H9 (cell line): ENCODE measurements around the gene CERS3. TPM values are rescaled to one million over a fixed set of nuclear protein-coding genes. Genes with fewer than 3 reads are reported as not detected.

Source experiments
- DNase-seq: peaks from one replicate; pipeline ENCODE4 v3.0.0-alpha.2; 2017
- H2AFZ ChIP-seq: one replicate; pipeline ENCODE4 v1.6.1; 2013; ENCODE audit warnings: mild to moderate bottlenecking, low read length, control low read depth, moderate library complexity
- H2AK5ac ChIP-seq: 2 replicates; pipeline ENCODE4 v1.6.1; 2013; ENCODE audit warnings: low read length, control low read depth, mixed read lengths; ENCODE audit not compliant: insufficient read length
- H2BK120ac ChIP-seq: one replicate; pipeline ENCODE4 v1.6.1; 2013; ENCODE audit warnings: low read depth, mild to moderate bottlenecking, low read length, control low read depth, inconsistent platforms; ENCODE audit not compliant: poor library complexity, severe bottlenecking
- H2BK12ac ChIP-seq: 2 replicates; pipeline ENCODE4 v1.6.1; 2013; ENCODE audit warnings: low read length, control low read depth, mixed read lengths, low read depth; ENCODE audit not compliant: insufficient read length
- H2BK15ac ChIP-seq: 2 replicates; pipeline ENCODE4 v1.6.1; 2013; ENCODE audit warnings: low read depth, low read length, control low read depth
- H2BK20ac ChIP-seq: one replicate; pipeline ENCODE4 v1.6.1; 2013; ENCODE audit warnings: low read depth, mild to moderate bottlenecking, low read length, control low read depth, inconsistent platforms; ENCODE audit not compliant: poor library complexity, severe bottlenecking
- H2BK5ac ChIP-seq: 2 replicates; pipeline ENCODE4 v1.6.1; 2013; ENCODE audit warnings: low read length, control low read depth, mixed read lengths; ENCODE audit not compliant: insufficient read length
- H3K14ac ChIP-seq: 2 replicates; pipeline ENCODE4 v1.6.1; 2013; ENCODE audit warnings: low read length, control low read depth; ENCODE audit not compliant: insufficient read depth
- H3K18ac ChIP-seq: 2 replicates; pipeline ENCODE4 v1.6.1; 2013; ENCODE audit warnings: low read depth, mild to moderate bottlenecking, mixed read lengths, low read length, control low read depth; ENCODE audit not compliant: insufficient read length
- H3K23ac ChIP-seq: 2 replicates; pipeline ENCODE4 v1.6.1; 2013; ENCODE audit warnings: low read length, control low read depth, mixed read lengths, low read depth; ENCODE audit not compliant: insufficient read length
- H3K23me2 ChIP-seq: 2 replicates; pipeline ENCODE4 v1.6.1; 2013; ENCODE audit warnings: low read depth, mild to moderate bottlenecking, mixed read lengths, low read length, control low read depth; ENCODE audit not compliant: insufficient read length, poor library complexity, severe bottlenecking
- H3K27ac ChIP-seq: 2 replicates; pipeline ENCODE4 v1.5.1; 2013; ENCODE audit warnings: low read length, control low read depth, mixed read lengths, low read depth; ENCODE audit not compliant: insufficient read length
- H3K27me3 ChIP-seq: 2 replicates; pipeline ENCODE4 v1.6.1; 2013; ENCODE audit warnings: low read length, control low read depth, inconsistent platforms; ENCODE audit not compliant: insufficient read depth
- H3K4ac ChIP-seq: 2 replicates; pipeline ENCODE4 v1.6.1; 2013; ENCODE audit warnings: low read depth, mild to moderate bottlenecking, control low read depth, inconsistent platforms, low read length, moderate library complexity
- H3K4me1 ChIP-seq: 2 replicates; pipeline ENCODE4 v1.6.1; 2013; ENCODE audit warnings: low read length, control low read depth, inconsistent platforms; ENCODE audit not compliant: insufficient read depth
- H3K4me2 ChIP-seq: 2 replicates; pipeline ENCODE4 v1.6.1; 2013; ENCODE audit warnings: low read length, control low read depth, mixed read lengths; ENCODE audit not compliant: insufficient read length, insufficient read depth
- H3K56ac ChIP-seq: 2 replicates; pipeline ENCODE4 v1.6.1; 2013; ENCODE audit warnings: low read depth, mild to moderate bottlenecking, mixed read lengths, low read length, control low read depth; ENCODE audit not compliant: insufficient read length
- H3K79me1 ChIP-seq: 2 replicates; pipeline ENCODE4 v1.6.1; 2013; ENCODE audit warnings: low read depth, mild to moderate bottlenecking, moderate library complexity, low read length, control low read depth, inconsistent platforms; ENCODE audit not compliant: insufficient read depth, poor library complexity, severe bottlenecking
- H3K79me2 ChIP-seq: 2 replicates; pipeline ENCODE4 v1.6.1; 2013; ENCODE audit warnings: low read length, control low read depth, inconsistent platforms; ENCODE audit not compliant: insufficient read depth
- H3K9ac ChIP-seq: 2 replicates; pipeline ENCODE4 v1.6.1; 2013; ENCODE audit warnings: low read length, control low read depth, mixed read lengths; ENCODE audit not compliant: insufficient read length; ENCODE audit errors: extremely low read depth
- H3K9me3 ChIP-seq: one replicate; pipeline ENCODE4 v1.6.1; 2013; ENCODE audit warnings: low read depth, low read length, inconsistent platforms; ENCODE audit not compliant: control insufficient read depth
- H3T11ph ChIP-seq: one replicate; pipeline ENCODE4 v1.6.1; 2013; ENCODE audit warnings: mild to moderate bottlenecking, low read length, control low read depth, inconsistent platforms
- H4K20me1 ChIP-seq: one replicate; pipeline ENCODE4 v1.6.1; 2013; ENCODE audit not compliant: control insufficient read depth, insufficient read length, insufficient read depth
- H4K5ac ChIP-seq: 2 replicates; pipeline ENCODE4 v1.6.1; 2013; ENCODE audit warnings: low read depth, mild to moderate bottlenecking, mixed read lengths, low read length, control low read depth; ENCODE audit not compliant: insufficient read length
- H4K8ac ChIP-seq: replicated peaks from 2 replicates; pipeline ENCODE4 v1.6.1; 2013; ENCODE audit warnings: low read length, control low read depth, mixed read lengths, low read depth; ENCODE audit not compliant: insufficient read length
- H4K91ac ChIP-seq: 2 replicates; pipeline ENCODE4 v1.6.1; 2013; ENCODE audit warnings: low read depth, mild to moderate bottlenecking, moderate library complexity, mixed read lengths, low read length, control low read depth; ENCODE audit not compliant: insufficient read length
- H3K27ac Mint-ChIP-seq, 3 experiments: 2 replicates in 2 of 3; 3 replicates in 1 of 3; pipeline ENCODE4 v1.8.0; 2020 to 2021; ENCODE audit warnings: mixed read lengths in 3 of 3, mild to moderate bottlenecking in 1 of 3, moderate library complexity in 1 of 3
- H3K27me3 Mint-ChIP-seq: 2 replicates; pipeline ENCODE4 v1.8.0; 2021; ENCODE audit warnings: low read depth, mild to moderate bottlenecking, moderate library complexity, mixed read lengths
- H3K36me3 Mint-ChIP-seq, 3 experiments: 2 replicates in 2 of 3; 3 replicates in 1 of 3; pipeline ENCODE4 v1.8.0; 2020 to 2021; ENCODE audit warnings: low read depth in 3 of 3, mixed read lengths in 3 of 3; ENCODE audit not compliant: insufficient read depth in 1 of 3
- H3K4me1 Mint-ChIP-seq, 2 experiments: 2 replicates each; pipeline ENCODE4 v1.8.0; 2020; ENCODE audit warnings: mixed read lengths in 2 of 2
- H3K4me3 Mint-ChIP-seq, 2 experiments: 2 replicates in 1 of 2; 3 replicates in 1 of 2; pipeline ENCODE4 v1.8.0; 2020 to 2021; ENCODE audit warnings: mild to moderate bottlenecking in 2 of 2, mixed read lengths in 2 of 2, moderate library complexity in 1 of 2
- H3K9me3 Mint-ChIP-seq, 2 experiments: 2 replicates in 1 of 2; 3 replicates in 1 of 2; pipeline ENCODE4 v1.8.0; 2020; ENCODE audit warnings: mild to moderate bottlenecking in 2 of 2, mixed read lengths in 2 of 2, moderate library complexity in 1 of 2
- WGBS: extraction: QIAGEN DNeasy Blood & Tissue Kit; methylation state at CpG from one replicate; pipeline ENCODE4 v1.1.7; 2013; ENCODE audit warnings: missing lambda C conversion rate, low lambda C conversion rate, mixed read lengths; ENCODE audit not compliant: insufficient read length; ENCODE audit errors: extremely low coverage; 5-methylcytosine and 5-hydroxymethylcytosine counted together
- total RNA-seq: library from RNA; stranded (reverse); gene quantifications from 2 replicates; pipeline ENCODE4 v1.2.1, GENCODE V29; 2021
- TF ChIP-seq, protein P1 (sequence below): fragments of 200-600 bp; sonication (generic); conservative IDR thresholded peaks from 3 replicates; pipeline ENCODE4 v1.8.0; 2021; ENCODE audit warnings: antibody characterized with exemption, mild to moderate bottlenecking

Gene CERS3
- total RNA-seq, 1 experiment from 2014 or later: 1.4 TPM

DNA sequence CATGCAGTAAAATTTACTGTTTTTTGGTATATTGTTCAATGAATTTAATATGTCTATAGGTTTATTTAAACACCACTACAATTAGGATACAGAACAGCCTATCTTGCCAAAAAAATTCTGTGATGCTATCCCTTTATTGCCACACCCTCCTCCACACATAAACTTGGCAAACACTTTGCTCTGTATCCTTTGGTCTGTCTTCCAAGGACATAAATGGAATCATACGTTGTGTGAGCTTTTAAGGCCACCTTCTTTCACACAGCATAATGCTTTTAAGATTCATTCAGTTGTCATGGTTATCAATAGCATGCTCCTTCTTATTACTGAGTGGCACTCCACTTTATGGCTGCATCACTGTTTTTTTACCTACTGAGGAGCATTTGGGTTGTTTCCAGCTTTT lies 71.5 kb downstream of the CERS3 start:
- H3K56ac ChIP-seq: no peak overlapping the region
- H2AK5ac ChIP-seq: no peak overlapping the region
- no peaks in the 10 kb centered on the region for H3K79me1 ChIP-seq
- no peaks in the 10 kb centered on the region; the same call in 1 of the 2 replicates for H3K4me1 ChIP-seq
- H3K4me3 Mint-ChIP-seq: no peak overlapping the region
- no peak overlapping the region for H3K4me2 ChIP-seq
- no peak overlapping the region for H4K8ac ChIP-seq
- H3K27ac ChIP-seq: no peak overlapping the region
- H3T11ph ChIP-seq: no peak overlapping the region
- H2BK120ac ChIP-seq: no peak overlapping the region
- no peaks in the 10 kb centered on the region; a peak in 1 of 7 replicates for H3K36me3 Mint-ChIP-seq
- no peaks in the 10 kb centered on the region for H3K27me3 Mint-ChIP-seq
- no peak overlapping the region for H2BK20ac ChIP-seq
- H3K4ac ChIP-seq: no peak overlapping the region
- H3K9me3 Mint-ChIP-seq: no peaks in the 10 kb centered on the region
- H4K5ac ChIP-seq: no peak overlapping the region
- no peak overlapping the region for H3K23ac ChIP-seq
- no peak overlapping the region for H2BK15ac ChIP-seq
- H2BK12ac ChIP-seq: no peak overlapping the region
- no peak for DNase-seq
- TF ChIP-seq, protein P1, sequence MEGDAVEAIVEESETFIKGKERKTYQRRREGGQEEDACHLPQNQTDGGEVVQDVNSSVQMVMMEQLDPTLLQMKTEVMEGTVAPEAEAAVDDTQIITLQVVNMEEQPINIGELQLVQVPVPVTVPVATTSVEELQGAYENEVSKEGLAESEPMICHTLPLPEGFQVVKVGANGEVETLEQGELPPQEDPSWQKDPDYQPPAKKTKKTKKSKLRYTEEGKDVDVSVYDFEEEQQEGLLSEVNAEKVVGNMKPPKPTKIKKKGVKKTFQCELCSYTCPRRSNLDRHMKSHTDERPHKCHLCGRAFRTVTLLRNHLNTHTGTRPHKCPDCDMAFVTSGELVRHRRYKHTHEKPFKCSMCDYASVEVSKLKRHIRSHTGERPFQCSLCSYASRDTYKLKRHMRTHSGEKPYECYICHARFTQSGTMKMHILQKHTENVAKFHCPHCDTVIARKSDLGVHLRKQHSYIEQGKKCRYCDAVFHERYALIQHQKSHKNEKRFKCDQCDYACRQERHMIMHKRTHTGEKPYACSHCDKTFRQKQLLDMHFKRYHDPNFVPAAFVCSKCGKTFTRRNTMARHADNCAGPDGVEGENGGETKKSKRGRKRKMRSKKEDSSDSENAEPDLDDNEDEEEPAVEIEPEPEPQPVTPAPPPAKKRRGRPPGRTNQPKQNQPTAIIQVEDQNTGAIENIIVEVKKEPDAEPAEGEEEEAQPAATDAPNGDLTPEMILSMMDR: no peak
- no peaks in the 10 kb centered on the region for H3K27me3 ChIP-seq
- no peak overlapping the region for H2BK5ac ChIP-seq
- H3K79me2 ChIP-seq: no peaks in the 10 kb centered on the region
- no peak overlapping the region for H3K27ac Mint-ChIP-seq
- no peaks in the 10 kb centered on the region for H4K20me1 ChIP-seq
- H3K14ac ChIP-seq: no peak overlapping the region
- no peak overlapping the region for H2AFZ ChIP-seq
- H4K91ac ChIP-seq: no peak overlapping the region
- no peaks in the 10 kb centered on the region for H3K23me2 ChIP-seq
- peaks cover 17 to 18% of the 10 kb centered on the region in 2 experiments for H3K4me1 Mint-ChIP-seq
- no peak overlapping the region for H3K9ac ChIP-seq
- no CpG with 5 or more reads among the region's 1 CpG for WGBS
- H3K18ac ChIP-seq: no peak overlapping the region
- H3K9me3 ChIP-seq: no peaks in the 10 kb centered on the region
